HG02885 (cell line): Measurements from ENCODE around the gene MBD3.

Experiments used
- ATAC-seq: cut with Tn5 transposase; IDR thresholded peaks from one replicate; pipeline ENCODE4 v1.9.1; 2021; ENCODE audit warnings: mild to moderate bottlenecking; ENCODE audit not compliant: unreplicated experiment, poor library complexity

MBD3 gene

DNA sequence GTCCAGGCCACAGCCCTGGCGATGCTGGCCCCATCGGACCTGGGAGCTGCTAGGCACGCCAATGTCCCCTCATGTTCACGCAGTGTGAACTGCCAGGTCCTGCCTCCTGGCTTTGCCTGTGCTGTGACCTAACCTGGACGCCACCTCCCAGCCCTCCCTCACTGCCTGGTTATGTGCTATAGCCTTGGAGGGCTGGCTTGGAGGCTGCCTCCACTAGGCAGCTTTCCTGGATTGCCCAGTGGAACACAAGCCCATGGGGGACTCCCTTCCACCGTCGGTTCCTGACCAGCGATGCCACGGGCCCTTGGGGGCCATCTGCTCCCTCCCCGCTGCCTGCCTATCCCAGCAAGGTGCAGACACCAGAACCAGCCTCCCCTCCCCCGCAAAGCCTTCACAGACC, 27.8 kb upstream of the MBD3 start:
- no peak for ATAC-seq

DNA sequence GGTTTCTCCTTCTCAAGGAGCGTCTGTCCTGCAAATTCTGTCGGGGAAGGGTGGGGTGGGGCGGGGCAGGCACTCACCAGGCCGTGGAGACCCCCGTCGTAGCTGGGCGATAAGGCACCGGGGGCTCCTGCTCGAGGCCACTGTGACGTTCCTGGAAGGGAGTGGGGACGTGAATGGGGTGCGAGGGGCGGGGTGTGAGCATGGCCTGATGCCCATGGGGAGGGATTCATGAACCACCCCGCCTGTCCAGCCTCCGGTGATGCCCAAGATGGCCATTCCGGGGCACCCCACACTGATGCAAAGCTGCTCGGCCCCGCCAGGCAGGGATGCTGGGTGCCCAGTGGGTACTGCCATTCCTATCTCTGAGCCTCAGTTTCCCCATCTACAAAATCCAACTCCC, 27.0 kb upstream of the MBD3 start:
- ATAC-seq, result no peak

DNA sequence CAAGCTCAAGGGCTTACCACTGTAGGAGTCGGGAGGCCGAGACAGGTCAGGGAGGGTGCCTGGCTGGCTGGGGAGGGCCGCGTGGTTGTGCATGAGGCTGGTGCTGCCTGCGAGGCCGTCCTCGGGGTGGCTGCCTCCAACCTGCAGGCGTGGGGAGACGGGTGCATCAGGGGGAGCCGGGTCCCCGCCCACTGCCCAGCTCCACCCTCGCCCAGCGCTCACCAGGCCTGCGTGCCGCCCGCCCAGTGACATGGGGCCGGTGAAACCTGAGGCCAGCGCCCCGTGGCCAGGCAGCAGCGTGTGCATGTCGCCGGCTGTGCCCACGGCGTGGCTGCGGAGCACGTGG, 26.4 kb upstream of the MBD3 start:
- no peak for ATAC-seq

DNA sequence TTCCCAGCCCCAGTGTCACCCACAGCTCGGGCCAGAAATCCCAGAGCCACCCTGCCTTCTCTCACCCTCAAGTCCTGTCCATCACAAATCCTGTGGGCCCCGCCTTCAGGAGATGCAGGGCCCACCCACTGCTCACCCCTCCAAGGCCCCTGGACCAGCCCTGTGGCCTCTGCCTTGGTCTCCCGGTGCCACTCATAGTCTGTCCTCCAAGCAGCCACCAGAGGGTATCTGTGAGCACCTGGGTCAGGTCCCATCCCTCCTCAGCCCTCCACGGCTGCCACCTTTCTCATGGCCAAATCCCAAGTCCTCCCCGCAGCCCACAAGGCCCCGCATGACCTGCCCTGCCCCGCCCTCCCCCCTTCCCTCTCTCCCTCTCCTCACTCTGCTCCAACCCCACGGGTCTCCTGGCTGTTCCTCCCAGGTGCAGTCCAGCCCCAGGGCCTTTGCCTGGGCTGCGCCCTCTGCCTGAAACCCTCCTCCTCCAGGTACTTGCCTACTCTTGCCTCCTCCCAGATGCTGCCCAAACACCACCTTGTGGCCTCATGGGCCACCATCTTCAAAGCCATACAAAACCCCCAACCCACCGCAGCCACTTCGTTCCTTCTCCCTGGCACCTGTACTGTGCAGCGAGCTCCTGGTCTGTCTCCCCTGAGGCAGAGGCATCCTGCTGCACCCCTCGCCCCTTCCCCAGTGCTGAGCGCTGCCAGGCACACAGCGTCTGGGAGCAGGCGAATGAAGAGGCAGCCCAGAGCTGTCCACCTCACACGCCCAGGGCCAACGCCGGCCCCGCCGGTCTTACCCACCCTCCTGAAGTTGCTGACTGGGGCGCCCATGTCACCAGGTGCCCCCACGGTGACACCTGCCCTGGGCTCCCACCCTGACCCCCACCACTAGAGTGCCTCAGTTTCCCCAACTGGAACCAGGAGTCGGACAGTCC, 25.8 kb upstream of the MBD3 start:
- ATAC-seq, result no peak

DNA sequence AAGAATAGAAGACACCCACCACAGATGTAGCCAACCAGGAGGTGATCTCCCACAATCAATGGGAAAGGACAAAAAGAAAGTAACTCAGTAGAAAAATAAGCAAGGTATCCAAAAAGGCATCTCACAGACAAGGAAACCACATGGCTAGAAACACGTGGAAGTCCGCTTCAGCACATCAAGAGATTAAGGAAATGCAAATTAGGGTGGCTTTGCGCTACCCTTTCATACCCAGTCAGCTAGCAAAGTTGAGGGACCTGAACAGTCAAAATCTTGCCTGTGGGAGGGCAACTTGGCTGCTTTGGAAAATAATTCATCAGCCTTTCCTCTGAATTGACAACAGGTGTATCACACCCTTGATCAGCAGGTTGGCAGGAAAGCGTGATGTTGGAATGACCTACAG, 24.2 kb upstream of the MBD3 start:
- ATAC-seq, result no peak

DNA sequence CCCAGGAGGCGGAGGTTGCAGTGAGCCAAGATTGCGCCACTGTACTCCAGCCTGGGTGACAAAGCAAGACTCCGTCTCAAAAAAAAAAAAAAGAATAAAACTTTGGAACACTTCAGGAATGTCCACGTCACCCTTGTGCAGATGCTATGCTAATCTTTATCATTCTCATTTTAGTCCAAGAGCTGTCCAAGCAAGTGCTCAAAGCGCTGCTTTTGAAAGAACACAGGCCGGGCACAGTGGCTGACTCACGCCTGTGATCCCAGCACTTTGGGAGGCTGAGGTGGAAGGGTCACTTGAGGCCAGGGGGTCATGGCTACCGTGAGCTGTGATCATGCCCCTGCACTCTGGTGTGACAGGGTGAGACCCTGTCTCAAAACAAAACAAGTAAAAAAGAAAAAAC, 23.7 kb upstream of the MBD3 start:
- no peak for ATAC-seq

DNA sequence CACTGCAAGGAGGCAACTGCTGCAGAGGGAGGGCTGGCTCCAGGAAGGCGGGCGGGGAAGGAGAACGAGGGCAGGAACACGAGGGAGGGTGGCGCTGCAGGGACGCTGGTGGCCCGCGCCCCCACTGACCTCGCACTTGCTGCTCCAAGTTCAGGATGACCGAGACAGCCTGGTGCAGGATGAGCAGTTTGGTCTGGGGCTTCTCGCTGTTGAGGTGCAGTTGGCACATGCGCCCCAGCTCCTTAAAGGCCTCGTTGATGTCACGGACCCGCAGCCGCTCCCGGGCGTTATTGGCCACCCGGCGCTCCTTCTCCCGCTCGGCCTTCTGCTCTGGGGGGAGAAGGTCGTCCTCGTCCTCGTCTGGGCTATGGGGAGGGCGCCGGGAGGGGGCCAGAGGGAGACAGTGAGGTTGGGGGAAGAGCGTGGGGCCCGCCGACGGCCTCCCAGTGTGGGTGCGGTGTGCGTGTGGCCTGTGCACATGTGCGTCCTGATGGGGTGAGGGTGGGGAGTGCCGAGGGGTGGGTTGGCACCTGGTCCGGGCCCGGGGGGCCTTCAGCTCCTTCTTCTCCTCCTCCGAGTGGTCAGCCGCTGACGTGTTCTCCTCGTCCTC, 22.6 kb upstream of the MBD3 start:
- ATAC-seq, result no peak

DNA sequence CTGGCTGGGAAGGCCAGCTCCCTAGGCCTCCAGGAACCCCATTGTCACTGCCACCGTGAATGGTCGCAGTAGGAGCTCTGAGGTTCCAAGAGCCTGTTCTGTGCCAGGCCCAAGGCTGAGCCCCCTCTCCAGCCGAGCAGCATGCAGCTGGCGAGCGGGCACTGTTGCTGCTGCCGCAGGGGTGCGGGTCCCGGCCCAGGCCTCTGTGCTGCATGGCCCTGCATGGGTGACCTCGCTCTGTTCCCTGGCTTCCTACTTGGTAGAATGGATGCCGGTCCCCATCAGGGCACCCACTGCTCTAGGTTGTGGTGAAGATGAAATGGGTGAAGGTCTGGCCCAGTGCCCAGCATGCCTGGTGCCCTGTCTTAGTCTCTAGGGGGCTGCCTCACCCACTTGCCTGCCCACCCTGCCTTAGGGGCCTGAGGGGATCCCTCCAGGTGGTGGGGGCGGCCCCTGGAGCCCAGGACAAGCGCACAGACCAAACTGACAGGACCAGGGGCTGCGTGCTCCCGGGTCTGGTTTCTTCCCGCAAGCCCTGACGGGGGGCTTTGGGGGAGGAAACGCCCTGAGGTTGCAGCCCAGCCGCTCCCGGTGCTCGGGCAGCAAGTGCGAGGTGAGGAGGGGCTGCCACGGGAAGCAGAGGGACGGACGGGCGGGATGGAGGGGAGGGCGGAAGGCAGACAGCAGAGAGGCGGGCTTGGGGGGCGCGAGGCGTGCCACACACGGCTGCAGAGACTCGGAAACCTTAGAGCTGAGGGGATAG, 21.3 kb upstream of the MBD3 start:
- no peak for ATAC-seq

DNA sequence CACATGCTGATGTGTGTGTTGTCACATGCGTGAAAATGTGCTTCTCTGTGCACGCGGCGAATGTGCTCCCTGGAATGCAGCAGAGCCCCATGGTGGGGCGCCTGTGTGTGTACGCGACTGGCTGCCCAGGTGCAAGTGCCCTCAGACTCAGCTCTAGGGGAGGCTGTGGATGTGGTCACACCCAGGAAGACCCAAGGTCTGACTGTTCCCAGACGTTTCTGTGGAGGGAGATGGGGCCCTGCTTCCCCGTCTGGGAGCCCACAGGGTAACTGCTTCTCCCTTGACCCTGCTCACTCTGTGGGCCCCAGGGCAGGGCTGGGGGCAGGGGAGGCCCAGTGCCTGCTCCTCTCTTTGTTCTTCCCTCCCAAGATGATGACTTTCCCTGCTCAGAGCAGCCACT, 20.5 kb upstream of the MBD3 start:
- ATAC-seq, result no peak

DNA sequence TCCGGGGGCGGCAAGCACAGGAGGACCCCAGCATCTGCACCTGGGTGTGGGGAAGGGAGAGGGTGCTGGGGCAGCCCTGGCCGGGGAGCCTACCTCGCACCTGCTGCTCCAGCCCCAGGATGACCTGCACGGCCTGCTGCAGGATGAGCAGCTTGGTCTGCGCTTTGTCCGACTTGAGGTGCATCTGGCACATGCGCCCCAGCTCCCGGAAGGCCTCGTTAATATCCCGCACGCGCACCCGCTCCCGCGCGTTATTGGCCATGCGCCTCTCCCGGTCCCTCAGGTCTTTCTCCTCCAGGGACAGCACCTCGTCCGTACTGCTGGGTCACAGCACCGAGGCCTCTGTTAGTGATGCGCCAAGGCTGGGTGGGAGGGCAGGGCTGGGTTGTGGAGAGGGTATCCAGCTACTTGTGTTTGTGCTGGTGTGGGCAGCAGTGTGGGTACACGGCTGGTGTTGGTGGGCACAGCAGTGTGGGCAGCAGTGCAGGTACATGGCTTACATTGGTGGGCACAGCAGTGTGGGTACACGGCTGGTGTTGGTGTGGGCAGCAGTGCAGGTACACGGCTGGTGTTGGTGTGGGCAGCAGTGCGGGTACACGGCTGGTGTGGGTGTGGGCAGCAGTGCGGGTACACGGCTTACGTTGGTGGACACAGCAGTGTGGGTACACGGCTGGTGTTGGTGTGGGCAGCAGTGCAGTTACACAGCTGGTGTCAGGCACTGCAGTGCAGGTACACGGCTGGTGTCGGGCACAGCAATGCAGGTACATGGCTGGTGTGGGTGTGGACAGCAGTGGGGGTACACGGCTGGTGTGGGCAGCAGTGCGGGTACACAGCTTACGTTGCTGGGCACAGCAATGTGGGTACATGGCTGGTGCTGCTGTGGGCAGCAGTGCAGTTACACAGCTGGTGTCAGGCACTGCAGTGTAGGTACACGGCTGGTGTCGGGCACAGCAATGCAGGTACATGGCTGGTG, 19.7 kb upstream of the MBD3 start:
- no peak for ATAC-seq

DNA sequence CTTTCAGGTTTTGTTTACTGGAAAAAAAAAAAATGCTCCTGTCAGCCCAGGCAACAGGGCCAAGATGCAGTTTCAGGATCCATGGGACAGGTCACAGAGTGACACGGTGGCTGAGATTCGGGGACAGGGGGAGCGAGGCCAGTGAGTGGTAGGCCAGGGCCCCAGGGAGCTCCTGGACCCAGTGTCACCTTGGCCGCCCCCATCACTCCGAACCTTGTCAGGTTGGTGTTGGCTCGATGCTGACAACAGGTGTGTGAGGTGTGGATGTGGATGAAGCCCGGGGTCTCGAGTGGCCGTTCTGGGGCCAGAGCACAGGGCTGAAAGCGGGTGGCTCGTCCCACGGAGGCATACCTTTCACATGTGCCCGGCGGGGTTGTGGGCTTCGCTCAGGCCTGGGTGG, 18.7 kb upstream of the MBD3 start:
- ATAC-seq, result no peak

DNA sequence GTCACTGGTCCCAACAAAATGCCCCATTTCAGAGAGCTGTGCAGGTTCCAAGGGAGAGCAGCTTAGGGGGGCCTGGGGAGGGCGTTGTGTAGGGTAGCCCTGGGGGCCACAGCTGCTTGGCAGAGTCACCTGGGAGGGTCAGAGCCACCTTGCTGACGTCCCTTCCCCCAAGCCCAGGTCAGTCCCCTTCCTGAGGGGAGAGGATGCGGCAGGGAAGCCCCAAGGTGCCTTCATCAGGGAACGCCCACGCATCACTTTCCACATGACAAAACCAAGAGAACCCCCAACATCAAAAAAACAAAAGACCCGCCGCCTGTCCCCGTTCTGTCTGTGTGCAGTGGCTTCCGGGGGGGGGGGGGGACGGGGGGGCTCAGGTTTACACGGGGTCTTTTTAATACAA, 17.9 kb upstream of the MBD3 start:
- ATAC-seq, result no peak

DNA sequence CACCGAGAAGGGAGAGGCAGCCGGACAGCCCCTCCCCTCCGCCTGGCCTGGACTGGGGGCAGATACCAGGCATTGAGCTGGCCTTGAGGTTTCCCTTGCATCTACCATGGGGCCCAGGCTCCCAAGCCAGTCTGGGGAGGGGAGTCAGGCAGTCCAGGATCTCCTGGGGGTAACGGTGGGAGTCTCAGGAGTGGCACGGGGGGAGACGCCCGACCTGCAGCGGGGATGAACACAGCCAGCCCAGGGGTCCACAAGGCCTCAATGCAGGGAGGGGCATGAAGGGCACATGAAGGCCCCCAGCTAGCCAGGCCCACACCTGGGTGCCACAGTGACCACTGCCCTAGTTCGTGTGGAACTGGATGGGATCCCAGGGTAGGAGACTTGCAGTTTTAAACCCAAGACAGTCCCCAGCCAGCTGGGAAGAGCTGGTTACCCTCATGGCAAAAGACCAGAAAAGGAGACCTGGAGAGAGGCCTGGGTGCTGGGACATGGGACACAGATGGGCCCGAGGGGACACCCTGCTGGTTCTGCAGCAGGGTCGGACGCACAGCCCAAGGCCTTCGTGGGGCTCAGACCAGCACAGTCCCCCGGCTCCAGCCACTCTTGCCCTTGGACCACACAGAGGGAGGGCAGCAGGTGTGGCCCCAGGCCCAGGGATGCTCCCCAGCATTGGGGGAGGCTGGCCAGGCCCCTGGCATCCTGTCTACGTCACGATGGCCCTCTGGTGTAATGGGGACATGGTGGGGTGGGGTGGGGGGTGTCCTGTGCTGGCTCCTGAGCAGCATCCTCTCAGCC, 17.2 kb upstream of the MBD3 start:
- no peak for ATAC-seq

DNA sequence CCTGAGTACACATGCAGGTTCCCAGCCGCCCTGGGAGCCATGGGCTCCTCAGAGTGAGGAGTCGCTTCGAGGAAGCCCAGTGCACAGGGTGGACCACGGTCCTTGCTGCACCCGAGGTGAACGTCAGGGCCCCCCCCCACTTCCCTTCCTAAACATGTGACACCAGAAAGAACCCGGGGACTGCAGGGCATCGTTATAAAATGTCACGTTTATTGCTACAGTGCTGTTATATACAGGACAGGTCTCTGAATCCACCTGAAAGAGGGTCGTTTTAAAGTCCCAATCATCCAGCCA, 16.4 kb upstream of the MBD3 start:
- no peak for ATAC-seq

DNA sequence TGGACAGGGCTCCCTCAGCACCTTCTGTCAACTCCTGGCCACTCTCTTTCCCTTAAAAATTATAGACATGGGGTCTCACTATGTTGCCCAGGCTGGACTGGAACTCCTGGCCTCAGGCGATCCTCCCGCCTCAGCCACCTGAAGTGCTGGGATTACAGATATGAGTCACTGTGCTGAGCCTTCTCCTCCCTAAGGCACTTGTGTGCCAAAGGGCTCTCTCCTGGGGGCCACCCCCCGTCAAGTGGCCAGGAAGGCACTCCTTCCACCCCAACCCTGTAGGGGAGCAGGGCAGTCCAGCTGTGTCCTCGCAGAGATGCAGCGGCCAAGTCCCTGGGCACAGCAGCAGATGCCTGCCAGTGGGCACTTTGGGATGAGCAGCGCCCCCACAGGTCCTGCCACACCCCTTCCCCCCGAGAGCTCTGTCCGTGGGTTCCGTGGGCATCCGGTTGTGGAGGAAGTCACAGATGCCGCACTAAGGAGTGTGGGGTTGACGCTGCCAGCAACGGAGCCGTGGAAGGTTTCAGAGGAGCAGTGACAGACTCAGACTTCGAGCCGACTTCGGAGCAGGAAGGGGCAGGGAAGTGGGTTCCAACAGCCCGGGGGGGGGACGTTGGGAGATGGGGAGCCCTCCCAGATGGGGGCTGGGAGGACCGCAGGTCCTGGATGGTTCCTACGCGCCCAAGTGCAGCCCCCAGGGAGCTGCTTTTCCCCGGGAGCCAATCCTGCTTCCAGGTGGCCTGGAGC, 15.9 kb upstream of the MBD3 start:
- ATAC-seq, result no peak

DNA sequence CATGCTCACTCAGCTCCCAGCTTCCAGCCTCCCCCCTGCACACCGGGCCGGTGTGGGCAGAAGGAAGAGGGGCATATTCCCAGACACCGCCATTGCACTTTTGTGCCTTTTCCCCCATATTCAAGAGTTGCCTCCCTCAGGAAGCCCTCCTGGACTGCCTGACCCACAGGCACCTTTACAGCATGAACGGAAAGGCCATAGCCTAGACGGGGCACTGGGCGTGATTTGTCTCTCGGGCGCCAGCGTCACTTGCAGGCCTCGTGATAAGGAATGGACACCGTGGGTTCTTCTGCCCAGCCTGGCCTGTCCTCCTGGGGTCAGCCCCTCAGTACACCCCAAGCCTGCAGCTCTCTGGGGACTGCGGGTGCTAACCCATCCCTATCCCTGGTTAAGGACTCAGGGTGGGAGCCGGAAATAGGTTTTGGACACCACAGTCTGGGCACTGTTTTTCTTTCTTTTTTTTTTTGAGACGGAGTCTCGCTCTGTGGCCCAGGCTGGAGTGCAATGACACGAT, 13.5 kb upstream of the MBD3 start:
- ATAC-seq, result no peak

DNA sequence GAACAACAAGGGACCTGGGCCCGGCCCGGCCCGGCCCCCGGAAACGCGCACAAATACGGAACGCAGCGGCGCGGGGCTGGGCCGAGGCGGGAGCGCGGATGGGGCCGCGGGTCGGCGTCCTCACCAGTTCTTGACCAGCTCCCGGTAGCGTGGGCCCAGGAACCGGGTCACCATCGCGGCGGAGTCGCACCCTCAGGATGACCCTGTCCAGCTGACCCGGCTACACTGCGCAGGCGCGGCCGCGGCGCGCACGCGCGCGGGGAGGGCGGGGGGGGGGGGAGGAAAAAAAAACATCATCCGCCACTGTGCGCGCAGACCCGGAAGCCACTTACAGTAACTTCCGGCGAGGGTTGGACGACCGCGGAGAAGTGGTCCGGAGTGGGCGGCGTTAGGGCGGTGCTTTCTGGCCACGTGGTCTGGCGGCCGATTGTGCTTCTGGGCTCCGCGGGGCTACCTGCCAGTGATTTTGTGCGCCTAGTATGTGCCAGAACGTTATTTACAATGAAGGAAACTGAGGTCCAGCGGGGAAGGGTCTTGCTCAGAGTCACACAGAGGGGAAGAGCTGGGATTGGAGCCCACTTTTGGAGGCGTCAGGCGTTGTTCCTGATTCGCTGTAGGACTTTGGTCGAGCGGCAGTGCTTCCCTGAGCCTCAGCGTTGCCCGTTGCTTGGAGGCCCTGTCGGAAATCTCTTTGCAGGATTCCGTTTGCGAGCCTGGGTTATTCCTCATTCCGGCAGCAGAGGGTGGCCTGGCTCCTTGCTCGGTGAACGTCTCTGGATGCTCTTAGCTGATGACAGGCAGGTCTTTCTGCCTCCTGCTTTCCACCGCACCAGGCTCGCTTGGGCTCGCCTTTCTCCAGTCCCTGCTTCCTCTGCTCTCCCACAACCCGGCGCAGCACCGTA, 12.8 kb upstream of the MBD3 start, which contains the start of gene UQCR11:
Gene UQCR11 (minus strand): TSS at position 227 of the 902 bp plus-strand sequence. CDS start 53 bp downstream, at position 174.
- ATAC-seq, result peak; percentile 89
